GM20431 (cell line): Measurements from ENCODE around the gene TPBGL.

Experiments
- in situ Hi-C: fragments of 300-500 bp; cut with MseI, MboI; formaldehyde crosslinking; loops from one replicate; pipeline ENCODE4 v1.15.0; 2020; ENCODE audit warnings: low sequenced_read_pairs; ENCODE audit not compliant: unreplicated experiment

Gene TPBGL

DNA sequence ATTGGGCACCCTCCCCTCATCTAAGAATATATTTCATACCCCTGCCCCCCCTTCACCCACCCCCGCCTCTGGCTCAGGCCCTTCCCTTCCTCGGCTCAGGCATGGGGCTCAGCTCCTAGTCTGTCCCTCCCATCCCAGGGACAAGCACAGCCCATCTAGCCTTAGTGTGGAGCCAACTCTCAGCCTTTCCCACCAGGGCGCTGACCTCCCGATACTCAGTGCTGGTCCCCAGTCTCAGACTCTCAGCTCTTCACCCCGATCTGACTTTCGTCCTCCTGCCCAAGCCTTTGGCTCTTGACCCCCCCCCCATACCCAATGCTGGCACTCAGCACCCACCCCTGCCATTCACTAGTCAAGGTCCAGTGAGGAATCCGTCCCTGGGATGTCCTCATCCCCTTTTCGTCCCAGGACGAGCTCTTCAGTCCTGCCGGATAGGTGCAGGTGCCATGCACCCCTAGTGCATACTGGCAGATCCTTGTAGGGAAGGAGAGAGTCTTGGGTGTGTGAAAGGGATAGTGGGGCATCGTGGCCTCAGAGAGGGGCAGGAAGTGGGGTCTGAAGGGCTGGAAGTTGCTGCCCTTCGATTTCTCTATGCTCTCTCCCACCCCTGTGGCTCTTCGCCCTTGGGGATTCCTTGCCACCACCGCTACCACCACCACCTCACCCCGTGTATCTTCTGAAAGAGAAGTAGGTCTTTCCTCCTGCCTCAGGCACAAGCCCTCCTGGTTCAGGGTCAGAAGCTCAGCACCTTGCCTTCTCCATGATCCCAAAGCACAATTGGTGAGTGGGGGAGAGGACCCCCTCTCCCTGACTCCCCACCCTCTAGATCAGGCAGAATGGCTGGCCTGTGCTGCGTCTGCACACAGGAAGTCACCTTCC, 2.4 kb downstream of the TPBGL start:
- in situ Hi-C loops, result no loop called here

DNA sequence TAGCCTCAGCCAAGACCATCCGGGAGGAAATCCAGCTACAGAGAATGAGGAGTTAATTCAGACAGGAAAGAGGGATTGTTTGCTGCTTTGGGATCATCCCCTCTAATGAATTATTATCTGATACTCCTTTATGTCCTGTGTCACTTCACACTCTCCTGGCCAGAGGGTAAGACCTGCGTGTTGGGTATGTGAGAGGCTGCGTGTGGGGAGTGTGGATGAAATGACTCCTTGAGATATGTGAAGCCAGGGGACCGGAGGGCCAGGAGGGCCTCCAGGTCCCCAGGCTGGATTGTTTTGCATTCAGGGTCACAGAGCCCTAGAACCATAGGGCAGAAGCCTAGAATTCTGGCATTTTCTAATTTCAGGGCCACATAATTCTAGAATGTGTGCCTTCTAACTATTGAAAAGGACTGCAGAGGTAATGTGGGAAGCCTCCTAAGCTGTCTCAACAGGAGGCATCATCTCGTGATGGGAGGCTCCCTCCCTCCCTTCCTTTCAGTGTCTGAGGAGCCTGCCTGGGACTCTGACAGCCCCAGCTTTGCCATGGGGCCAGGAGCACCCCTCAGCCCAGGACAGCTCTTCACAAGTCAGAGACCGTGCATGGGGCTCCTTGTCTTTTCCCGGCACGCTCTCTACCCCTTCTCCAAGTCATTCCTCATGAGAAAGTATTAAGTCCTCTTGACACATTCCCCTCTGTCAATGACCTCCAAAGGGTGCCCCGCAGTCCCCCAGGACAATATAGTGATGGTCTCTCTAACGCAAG, 3.7 kb downstream of the TPBGL start:
- in situ Hi-C loops, result no loop called here

DNA sequence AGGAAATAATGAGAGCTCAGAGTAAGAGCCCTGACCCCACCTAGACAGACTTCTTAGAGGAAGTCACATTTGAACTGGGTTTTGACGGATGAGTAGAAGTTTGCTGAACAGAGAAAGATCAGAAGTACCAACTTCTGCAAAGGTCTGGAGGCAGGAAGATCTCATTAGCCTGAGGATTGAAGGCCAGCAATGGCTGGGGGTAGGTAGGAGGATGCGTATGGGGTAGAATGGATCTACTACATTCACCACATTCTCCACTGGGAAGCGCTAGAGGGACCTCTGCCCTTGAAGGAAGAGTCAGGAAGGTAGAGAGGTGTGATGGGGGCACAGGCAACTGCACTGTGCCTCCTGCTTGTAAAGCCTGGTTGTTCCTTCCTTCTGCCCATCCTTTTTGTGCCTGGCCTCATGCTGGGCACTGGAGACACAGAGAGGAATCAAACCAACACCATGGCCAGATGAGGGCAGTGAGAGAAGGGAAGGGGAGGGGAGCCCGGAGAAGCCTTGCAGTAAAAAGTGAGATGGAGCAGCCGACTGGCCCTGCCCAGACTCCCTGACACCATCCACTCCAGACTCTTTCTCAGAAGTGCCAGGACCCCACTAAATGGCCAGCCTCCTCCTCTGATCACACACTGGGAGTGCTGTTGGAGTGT, 4.9 kb downstream of the TPBGL start:
- in situ Hi-C loops, result no loop called here

DNA sequence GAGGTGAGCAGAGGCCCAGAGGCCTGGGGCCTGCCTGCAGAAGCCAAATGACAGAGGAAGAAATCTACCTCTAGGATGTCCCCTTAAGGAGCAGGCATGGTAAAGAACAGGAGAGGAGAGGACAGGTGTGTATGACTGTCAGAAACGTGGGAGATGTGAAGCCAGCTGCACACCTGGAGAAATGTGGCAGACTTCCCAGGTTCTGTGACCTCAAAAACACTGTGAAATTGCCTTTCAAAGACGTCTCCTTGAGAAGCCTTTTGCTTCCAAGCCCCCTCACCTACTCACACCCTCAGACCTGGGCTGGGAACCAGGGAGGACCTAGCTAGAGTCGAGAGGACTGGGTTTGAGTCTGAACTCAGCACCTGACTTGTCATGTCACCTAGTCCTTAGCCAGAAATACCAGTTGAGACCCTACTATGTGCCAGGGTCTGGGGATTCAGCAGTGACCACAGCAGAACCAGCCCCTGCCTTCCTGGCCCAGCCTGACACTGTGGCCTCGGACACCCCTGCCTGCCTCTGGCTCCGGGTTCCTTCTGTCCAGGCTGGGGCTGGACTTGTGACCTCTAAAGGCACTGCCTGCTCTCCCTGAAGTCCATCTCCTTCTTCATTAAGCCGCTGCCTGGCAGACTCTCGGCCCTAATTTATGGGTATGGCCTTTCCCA, 5.6 kb downstream of the TPBGL start:
- in situ Hi-C loops, result no loop called here

DNA sequence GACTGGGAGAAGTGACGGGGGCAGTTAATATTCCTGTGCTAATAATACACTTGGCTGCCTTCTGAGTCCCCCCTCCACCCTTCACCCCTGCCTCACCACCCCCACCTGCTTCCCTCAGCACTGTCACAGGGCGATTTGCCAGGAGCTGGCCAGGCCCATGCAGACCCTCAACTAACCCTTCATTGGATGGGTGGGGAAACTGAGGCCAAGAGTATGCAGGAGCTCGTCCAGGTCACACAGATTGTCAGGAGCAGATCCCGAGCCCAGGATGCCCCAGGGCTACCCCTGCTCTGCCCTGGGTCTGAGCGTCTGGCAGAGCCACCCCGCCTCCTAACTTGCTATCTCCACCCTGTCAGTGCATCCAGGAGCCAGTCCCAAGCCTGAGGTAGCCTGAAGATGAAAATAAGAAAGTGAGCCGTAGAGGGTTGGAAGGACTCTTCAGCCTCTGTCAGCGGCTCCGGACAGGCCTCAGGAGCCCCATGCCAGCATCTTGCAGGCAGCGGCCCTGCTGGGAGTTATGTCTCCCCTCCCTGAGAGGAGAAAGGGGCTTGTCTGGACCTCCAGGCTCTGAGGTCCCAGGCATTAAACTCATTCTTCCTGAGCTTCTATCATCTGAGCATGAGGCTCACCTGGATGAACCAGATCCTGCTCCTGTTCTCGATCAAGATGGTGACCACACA, 6.2 kb downstream of the TPBGL start:
- in situ Hi-C loops, result no loop called here

DNA sequence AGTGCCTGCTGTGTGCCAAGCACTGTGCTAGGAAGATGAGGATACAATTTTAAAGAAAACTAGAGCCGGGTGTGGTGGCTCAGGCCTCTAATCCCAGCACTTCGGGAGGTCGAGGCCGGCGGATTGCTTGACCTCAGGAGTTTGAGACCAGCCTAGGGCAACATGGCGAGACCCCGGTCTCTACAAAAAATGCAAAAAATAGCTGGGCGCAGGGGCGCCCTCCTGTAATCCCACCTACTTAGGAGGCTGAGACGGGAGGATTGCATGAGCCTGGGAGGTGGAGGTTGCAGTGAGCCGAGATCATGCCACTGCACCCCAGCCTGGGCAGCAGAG, 8.3 kb downstream of the TPBGL start:
- in situ Hi-C loops, result no loop called here

DNA sequence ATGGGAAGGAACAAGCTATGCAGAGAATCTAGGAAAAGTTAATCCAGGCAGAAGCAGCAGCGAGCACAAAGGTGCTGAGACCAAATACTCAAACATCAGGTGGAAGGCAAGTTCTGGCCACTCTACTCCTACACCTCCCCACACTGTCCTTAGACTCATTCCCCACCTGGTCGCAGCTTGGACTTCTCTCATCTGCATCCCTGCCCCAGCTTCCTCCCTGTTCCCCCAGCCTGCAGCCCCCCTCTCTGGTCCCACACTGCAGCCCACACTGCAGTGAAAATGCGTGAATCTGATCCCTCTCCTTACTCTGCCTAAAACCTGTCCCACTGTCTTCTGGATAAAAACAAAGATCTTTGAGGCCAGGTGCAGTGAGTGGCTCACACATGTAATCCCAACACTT, 9.1 kb downstream of the TPBGL start:
- in situ Hi-C loops, result no loop called here

DNA sequence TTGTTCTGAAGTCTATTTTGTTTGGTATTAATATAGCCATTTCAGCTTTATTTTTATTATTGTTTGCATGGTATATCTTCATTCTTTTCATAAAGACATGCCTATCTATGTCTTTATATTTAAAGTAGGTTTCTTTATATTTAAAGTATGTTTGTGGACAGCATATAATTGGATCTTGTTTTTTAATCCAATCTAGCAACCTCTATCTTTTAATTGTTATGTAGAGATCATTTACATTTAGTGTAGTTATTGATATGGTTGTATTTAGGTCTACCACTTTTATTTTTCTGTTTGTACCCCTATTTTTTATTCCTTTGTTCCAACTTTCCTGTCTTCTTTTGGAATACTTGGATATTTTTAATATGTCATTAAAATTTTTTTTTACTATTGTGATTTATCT, 13.8 kb downstream of the TPBGL start:
- in situ Hi-C loops, result no loop called here

DNA sequence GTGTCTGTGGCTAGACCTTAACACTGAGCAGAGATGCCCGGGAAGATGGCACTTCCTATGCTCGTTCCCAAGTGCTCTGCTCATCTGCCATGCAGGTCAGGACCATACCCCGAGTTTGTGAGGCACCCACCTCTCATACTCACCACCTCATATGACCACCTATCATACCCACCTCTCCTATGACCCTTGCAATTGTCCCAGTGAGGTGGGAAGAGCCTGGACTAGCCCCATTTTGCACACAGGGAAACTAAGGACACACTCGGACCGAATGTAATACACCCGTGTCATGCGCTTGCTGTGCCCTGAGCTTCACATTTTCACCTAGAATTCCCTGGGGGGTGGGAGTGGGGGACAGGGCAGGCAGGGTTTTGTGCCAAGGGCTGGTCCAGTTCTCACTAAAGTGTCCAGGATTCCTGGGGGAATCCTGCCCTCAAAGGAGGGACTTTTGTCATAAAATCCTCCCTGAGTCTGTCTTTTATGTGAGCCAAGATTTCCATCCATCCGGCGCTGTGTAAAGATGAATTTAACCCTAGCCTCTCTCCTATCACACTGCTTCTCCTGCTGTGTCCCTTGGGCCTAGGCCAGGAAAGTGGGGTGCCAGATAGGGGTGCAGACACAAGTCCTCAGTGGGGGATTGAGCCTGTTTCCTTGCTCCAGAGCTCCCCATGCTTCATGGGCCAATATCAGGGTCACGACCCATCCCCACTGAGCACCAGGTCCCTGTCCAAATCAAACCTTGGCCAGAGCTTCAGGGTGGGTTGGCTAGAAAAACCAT, 20.0 kb downstream of the TPBGL start:
- in situ Hi-C loops, result no loop called here

DNA sequence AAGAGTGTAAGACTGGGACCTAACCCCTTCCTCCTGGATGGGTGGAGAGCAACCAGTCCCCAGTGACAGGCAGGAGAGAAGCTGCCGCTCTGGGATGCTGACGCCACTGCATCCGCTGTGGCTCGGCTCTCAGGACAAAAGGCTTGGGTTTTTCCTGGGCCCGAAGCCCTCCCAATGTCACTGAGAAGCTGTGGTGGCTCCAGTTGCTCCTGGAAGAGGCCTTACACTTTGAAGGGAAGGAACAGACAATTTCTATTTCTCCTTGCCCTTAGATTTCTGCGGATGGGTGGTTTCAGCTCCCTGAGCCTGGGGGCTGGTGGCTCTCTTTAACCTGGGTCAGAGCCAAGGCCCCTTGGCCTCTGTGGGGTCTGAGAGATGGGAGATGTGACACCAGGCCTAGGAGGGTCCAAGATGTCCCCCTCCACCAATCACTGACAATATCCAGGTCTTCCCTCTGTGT, 21.4 kb downstream of the TPBGL start:
- in situ Hi-C loops, result no loop called here

DNA sequence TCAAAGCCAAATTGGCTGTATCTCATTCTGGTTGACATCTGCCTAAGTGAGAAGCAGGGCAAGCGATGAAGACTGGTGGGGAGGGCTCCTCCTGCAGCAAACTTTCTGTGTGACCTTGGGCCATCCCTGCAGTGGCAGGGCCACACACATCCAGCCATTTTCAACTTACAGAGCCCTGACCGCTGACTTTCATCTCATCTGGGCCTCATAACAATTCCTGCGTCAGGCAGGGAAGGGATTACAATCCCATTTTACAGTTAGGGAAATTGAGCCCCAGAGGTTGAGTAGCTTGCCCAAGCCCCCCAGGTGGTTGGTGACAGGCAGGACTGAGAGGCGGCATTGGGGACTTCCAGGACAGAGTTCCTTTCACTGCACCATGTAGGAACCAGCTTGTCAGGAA, 21.9 kb downstream of the TPBGL start:
- in situ Hi-C loops, result no loop called here

DNA sequence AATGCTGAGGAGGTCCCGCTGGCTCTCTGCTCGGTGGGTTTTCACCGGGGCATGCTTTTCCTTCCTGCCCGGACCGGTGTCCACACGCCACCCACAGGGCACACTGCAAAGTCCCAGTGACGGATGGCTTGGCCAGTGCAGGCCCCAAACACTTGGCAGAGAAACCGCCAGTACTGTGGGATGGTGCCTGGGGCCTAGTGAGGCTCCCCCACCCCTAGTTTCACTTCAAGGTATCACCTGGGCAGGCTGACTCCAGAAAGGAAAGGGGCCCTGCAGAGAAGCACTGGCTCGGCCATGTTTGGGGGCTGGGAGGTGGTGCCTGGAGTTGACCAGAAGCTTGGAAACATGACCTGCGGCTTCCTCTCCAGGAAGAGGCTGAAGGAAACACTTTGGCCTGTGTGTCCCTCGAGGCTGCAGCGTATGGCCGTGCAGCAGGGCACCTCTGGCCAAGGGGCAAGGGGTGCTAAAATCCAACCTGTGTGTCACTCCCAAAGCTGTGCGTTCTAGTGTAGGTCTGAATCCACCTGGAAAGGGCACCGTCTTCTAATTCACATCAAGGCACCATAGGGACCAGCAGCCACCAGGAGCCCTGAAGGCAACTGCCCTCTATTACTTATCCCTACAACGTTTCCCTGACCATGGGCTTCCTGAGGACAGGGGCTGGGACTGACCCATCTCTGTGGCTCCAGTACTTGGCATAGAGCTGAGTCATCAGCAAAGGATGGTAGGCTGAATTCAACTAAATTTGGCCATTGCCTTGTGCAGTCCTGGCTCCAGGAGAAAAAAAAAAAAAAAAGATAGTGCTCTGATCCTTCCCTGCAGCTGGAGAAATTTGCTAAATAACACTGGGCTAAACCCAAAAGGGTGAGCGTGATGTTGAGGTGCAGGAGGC, 22.6 kb downstream of the TPBGL start:
- in situ Hi-C loops, result no loop called here

DNA sequence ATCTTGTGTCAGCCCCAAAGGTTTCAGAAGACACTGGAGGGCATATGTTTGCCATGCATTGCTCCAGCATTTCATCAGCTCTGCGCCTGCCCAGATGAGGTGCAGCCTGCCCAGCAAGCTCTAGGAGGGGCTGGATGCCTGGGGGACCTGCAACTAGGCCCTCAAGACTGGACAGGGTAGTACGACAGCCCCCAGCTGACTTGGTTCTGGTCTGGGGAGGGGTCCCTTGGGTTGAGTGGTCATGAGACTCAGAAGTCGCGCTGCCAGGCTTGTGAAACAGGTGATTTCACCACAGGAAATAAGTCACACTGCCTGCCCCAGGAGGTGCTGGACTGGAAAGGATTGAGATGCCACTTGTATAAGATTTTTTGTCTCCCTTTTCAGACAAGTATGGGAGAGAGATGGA, 23.4 kb downstream of the TPBGL start:
- in situ Hi-C loops, result no loop called here

DNA sequence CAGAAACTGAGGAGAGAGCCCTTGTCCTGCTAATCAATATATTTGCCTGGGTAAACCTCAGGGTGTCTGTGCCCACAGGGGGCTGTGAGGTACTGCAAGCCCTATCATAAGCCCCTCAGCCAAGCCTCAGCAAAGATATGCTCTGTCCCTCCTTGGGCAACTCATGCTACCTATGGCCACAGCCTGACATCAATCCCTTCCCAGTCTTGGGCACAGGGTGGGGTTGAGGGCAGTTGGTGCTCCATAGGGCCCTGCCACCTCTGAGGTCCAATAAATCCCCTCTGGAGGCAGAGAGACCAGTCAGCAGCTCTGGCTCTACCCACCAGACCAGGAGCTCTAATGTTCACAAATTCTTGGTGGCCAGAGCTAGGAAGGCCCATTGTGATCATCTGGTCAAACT, 23.8 kb downstream of the TPBGL start:
- in situ Hi-C loops, result no loop called here

DNA sequence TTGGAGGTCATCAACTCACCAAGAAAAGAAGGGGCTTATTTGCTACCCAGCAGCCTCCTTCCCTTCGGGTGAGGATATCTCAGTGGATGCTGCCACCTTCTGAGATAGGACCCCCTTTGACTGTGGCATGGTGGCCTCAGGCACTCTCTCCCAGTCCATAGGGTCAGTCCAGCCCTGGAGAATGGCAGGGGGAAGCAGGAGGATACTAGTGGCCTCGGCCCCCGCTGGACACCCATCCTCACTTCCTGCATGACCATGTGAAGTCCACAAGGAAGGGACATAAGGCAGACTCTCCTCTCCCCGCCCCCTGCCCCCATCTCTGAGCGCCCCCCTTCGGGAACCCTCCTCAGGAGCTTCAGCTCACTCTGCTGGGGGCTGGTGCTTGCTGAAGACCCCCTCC, 24.4 kb downstream of the TPBGL start:
- in situ Hi-C loops, result no loop called here

DNA sequence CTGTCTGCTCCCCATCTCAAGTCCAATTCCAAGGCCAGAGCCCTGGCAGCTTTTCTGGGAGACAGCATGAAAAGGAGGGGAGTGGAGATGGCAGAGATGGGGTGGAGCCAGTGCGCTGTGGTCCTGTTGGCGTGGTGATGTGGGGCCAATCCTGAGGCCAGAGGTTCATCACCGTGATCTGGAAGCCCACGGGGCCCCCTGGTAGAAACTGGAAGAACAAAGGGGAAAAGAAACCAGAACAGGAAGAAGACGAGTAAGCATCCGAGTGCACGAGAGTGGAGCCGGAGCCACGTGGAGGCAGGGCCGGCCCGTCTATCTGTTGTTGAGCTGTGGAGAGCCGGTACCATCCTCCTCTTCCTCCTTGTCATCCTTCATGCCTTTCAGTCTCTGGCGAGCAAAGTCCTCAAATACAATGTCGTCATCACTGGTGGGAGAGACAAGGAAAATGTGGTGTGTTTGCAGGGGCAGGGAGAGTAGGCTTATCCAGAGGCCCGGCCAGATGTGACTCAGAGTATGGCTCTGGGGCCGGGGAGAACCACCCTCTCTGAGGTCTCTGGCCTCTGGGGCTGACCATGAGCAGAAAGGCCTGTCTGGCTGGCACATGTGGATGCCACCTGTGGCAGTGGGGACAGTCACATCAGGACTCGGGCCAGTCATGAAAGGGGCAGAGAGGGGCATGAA, 25.4 kb downstream of the TPBGL start:
- in situ Hi-C loops, result no loop called here

DNA sequence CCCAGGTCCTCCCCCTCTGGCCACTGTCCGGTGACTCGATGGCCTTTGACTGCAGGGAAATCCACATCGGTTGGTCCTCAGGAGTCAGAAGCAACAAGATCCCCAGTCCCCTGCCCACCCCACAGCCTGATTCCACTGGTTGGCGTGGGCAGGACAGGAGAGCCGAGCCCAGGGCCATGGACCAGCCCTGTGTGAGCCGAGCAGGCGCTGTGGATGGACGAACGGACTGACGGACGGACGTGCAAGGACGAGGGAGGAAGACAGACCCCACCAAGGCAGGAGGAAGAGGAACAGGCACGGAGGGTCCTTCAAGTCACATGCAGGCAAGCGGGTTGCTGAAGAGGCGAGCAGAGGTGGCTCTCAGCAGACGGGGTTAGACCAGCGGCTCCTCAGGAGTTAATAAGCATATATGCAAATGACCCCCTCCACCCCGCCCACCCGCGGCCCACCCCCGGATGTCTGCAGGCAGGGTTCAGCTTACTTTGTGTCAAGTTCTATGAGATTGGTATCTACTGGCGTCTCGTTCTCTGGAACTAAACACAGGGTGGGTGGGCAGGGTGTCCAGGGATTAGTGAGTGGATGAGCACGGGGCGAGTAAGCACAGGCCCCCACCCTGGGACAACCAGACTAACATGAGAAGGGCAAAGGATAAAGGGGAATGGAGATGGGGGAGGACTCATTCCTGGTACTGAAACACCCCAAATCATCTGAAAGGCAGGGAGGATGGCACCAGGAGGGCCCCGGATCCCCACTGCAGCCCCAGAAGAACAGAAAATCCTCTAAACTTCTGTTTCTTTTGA, 26.8 kb downstream of the TPBGL start:
- in situ Hi-C loops, result no loop called here
